Right atrium auricular region (tissue), 2 donors: ENCODE results near the gene IFITM2. TPM values are rescaled to one million over a fixed set of nuclear protein-coding genes. Genes with fewer than 3 reads are reported as not detected.

Source experiments
- DNase-seq: peaks from one replicate; pipeline ENCODE4 v3.0.0-alpha.2; 2019; ENCODE audit warnings: low spot score
- H3K27ac ChIP-seq, 2 donors: fragments of 200-600 bp; sonication (generic); 1 replicate in 1 of 2; 2 replicates in 1 of 2; pipeline ENCODE4 v1.5.1; 2016 to 2019
- H3K27me3 ChIP-seq, 2 donors: fragments of 200-600 bp; sonication (generic); one replicate each; pipeline versions ENCODE4 v1.5.1 to v1.6.0; 2017 to 2019
- H3K36me3 ChIP-seq: fragments of 200-600 bp; sonication (generic); one replicate; pipeline ENCODE4 v1.5.1; 2016
- H3K4me1 ChIP-seq, 2 donors: fragments of 200-600 bp; sonication (generic); one replicate each; pipeline versions ENCODE4 v1.5.1 to v1.6.0; 2017 to 2019
- H3K4me3 ChIP-seq, 2 donors: fragments of 200-600 bp; sonication (generic); 1 replicate in 1 of 2; 2 replicates in 1 of 2; pipeline ENCODE4 v1.5.1; 2017 to 2019; ENCODE audit warnings: mild to moderate bottlenecking in 1 of 2, moderate library complexity in 1 of 2
- H3K9me3 ChIP-seq, 2 donors: fragments of 200-600 bp; sonication (generic); one replicate each; pipeline ENCODE4 v1.5.1; 2019
- total RNA-seq, 2 donors: library from RNA; depleted of rRNA; stranded (reverse); fragments of >200 nt; gene quantifications; one replicate each; pipeline ENCODE4 v1.1.0, GENCODE V29; 2016
- TF ChIP-seq, protein P1 (sequence below), 2 donors: fragments of 200-600 bp; sonication (generic); IDR thresholded peaks; one replicate each; pipeline ENCODE4 v1.5.1; 2019; ENCODE audit warnings: antibody characterized with exemption in 2 of 2

The IFITM2 gene
- total RNA-seq, 2 donors from 2014 or later: 120 to 296 TPM

DNA sequence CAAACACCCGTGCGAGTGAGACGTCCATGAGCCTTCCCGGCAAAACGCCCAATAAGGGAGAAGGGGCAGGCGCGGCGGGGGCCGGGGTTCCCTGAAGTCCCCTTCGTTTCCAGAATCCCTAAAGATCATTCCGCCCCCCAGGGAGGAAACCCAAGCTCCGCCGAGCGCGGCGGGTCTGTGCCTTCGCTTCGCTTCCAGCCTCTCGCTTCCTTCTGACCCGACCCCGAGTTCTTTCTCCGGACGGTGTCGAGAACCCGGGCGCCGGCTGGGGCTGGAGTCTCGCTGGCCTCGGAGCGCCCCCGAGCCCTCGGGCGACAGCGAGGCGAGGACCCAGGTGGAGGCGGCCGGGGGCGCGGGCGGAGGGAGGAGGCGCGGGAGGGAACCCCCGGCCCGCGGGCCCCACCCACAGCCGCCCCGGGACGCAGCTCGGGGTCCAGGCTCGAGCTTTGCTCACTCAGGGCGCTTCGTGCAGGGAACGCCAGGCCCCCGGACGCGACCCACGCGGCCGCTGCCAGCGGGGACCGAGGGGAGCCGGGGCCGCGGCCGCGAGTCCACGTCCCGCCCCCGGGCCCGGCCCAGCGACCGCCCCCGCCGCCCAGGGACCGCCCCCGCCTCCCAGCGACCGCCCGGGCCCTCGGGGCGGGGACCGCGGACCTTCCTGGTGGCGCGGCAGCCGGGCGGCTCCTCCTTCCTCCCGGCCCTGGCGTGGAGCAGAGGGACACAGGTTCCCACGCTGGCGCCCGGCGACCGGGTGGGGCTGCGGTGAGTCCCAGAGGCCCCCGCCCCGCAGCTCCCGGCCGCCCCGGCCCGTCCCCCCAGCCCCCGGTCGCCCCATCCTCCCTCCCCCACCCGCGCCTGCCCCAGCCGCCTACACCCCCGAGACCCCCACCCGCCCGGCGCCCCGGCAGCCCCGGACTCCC is 18.9 kb upstream of the IFITM2 start, which contains the start of gene PGGHG:
Gene PGGHG (plus strand): TSS at position 649 of the 920 bp plus-strand sequence. CDS start 691 bp downstream, outside the sequence.
- Histone ChIP-seq H3K27ac (peak within 1 kb of the TSS; percentile 65 to 68), H3K4me1 (peaks cover 0 to 23% of the 10 kb centered on the region in 2 donors), H3K36me3 (no peaks in the 10 kb centered on the region), H3K27me3 (no peaks in the 10 kb centered on the region), H3K9me3 (no peaks in the 10 kb centered on the region), H3K4me3 (peak within 1 kb of the TSS; percentile 62 to 79)
- DNase-seq: no peak
- TF ChIP-seq, protein P1, sequence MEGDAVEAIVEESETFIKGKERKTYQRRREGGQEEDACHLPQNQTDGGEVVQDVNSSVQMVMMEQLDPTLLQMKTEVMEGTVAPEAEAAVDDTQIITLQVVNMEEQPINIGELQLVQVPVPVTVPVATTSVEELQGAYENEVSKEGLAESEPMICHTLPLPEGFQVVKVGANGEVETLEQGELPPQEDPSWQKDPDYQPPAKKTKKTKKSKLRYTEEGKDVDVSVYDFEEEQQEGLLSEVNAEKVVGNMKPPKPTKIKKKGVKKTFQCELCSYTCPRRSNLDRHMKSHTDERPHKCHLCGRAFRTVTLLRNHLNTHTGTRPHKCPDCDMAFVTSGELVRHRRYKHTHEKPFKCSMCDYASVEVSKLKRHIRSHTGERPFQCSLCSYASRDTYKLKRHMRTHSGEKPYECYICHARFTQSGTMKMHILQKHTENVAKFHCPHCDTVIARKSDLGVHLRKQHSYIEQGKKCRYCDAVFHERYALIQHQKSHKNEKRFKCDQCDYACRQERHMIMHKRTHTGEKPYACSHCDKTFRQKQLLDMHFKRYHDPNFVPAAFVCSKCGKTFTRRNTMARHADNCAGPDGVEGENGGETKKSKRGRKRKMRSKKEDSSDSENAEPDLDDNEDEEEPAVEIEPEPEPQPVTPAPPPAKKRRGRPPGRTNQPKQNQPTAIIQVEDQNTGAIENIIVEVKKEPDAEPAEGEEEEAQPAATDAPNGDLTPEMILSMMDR (IDR thresholded peaks at IDR 0.05): no peak

DNA sequence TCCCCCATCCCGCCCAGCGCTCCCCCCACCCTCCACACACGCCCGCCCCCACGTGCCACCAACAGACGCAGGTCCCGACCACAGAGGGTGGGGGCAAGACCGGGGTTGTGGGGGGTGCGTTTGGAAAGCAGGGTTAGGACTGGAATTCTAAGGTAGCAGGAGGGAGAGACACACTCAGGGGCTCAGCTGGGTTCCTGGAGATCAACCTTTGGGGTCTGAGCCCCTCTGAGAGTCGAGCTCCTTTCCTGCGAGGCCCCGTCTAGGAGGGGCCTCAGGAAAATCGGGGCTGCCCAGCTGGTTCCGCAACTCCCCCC is 18.3 kb upstream of the IFITM2 start:
- Histone ChIP-seq H3K4me3 (peak overlapping the region; percentile 62 to 79), H3K27me3 (no peaks in the 10 kb centered on the region), H3K9me3 (no peaks in the 10 kb centered on the region), H3K27ac (peak overlapping the region; percentile 60 to 65), H3K4me1 (peaks cover 0 to 23% of the 10 kb centered on the region in 2 donors), H3K36me3 (no peaks in the 10 kb centered on the region)
- DNase-seq: no peak
- TF ChIP-seq, protein P1 (IDR thresholded peaks at IDR 0.05): no peak

DNA sequence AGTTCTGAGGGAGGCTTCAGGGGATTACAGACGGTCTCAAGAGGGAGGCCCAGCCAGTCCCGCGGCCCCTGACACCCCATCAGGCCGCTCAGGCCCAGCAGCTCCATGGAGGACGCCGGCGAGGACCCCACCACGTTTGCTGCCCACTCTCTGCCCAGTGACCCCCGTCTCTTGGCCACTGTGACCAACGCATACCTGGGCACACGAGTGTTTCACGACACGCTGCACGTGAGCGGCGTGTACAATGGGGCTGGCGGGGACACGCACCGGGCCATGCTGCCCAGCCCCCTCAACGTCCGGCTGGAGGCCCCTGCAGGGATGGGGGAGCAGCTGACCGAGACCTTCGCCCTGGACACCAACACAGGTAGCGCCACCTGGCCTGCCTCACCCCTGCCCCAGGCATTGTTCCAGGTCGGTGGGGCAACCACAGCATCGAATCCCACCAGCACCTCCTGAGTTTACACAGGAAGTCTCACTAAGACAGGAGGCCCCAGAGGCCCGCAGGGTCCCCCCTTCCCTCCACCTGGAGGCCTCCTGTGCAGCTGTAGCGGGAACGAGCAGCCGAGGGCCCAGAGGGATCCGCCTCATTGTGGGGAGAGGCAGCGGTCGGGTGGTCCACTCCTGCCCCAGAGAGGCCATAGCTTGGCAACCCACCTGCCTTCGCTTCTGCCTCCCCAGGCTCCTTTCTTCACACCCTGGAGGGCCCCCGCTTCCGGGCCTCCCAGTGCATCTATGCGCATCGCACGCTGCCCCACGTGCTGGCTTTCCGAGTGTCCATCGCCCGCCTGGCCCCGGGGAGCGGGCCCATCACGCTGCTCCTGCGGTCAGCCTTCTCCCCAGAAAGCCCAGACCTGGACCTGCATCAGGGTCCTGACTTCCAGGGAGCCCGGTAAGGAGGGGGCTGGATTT is 17.6 kb upstream of the IFITM2 start:
- peaks cover 0 to 23% of the 10 kb centered on the region in 2 donors for H3K4me1 ChIP-seq
- no peaks in the 10 kb centered on the region for H3K27me3 ChIP-seq
- TF ChIP-seq, protein P1 (IDR thresholded peaks at IDR 0.05): no peak
- H3K36me3 ChIP-seq: no peaks in the 10 kb centered on the region
- H3K4me3 ChIP-seq: peak overlapping the region; percentile 62 to 79
- peak overlapping the region; percentile 60 to 65 for H3K27ac ChIP-seq
- no peak for DNase-seq
- no peaks in the 10 kb centered on the region for H3K9me3 ChIP-seq

DNA sequence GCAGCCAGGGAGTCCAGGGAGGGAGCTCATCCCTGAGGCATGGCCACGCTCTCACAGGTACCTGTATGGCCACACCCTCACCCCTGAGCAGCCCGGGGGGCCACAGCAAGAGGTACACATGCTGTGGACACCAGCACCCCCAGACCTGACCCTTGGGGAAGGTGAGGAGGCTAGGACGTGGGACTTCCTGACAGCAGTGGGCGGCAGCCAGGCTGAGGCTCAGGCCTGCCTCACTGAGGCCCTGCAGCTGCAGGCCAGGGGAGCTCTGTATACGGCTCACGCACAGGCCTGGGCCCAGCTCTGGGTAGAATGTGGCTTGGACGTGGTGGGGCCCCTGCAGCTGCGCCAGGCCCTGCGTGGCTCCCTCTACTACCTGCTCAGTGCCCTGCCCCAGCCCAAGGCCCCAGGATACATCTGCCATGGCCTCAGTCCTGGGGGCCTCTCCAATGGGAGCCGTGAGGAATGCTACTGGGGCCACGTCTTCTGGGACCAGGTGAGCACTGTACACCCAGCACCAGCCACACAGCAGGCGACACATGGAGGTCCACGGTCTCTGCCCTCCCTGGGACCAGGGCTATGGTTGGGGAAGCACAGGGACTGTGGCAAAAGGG is 16.9 kb upstream of the IFITM2 start:
- TF ChIP-seq, protein P1 (IDR thresholded peaks at IDR 0.05): no peak
- Histone ChIP-seq H3K4me1 (peaks cover 0 to 23% of the 10 kb centered on the region in 2 donors), H3K36me3 (no peaks in the 10 kb centered on the region), H3K27ac (no peak overlapping the region), H3K27me3 (no peaks in the 10 kb centered on the region), H3K9me3 (no peaks in the 10 kb centered on the region), H3K4me3 (no peak overlapping the region)
- no peak for DNase-seq
